Ramos (cell line): ENCODE measurements around the gene BSN.

Experiments
- in situ Hi-C: fragments of 300-500 bp; cut with MboI; formaldehyde crosslinking; loops from one replicate; pipeline ENCODE4 v1.14.3; 2022; ENCODE audit warnings: low sequenced_read_pairs; ENCODE audit not compliant: unreplicated experiment

The BSN gene

GRCh38 chr3:49652218-49652902, 98.1 kb downstream of the BSN start:
- in situ Hi-C loops: no loop called here

GRCh38 chr3:49652903-49653415, 98.7 kb downstream of the BSN start:
- in situ Hi-C loops: no loop called here

GRCh38 chr3:49653621-49654020, 99.3 kb downstream of the BSN start:
- in situ Hi-C loops: no loop called here

GRCh38 chr3:49654176-49654825, 100.0 kb downstream of the BSN start:
- in situ Hi-C loops: no loop called here

- in situ Hi-C loops: no loop called here
Observed at GRCh38 chr3:49654955-49655556, 100.8 kb downstream of the BSN start.

- in situ Hi-C loops: no loop called here
Observed at GRCh38 chr3:49655731-49656285, 101.5 kb downstream of the BSN start.

- in situ Hi-C loops: no loop called here
Observed at GRCh38 chr3:49656541-49657112, 102.3 kb downstream of the BSN start.

- in situ Hi-C loops: no loop called here
Observed at GRCh38 chr3:49657208-49657915, 103.1 kb downstream of the BSN start.

- in situ Hi-C loops: no loop called here
Observed at GRCh38 chr3:49658711-49659110, 104.4 kb downstream of the BSN start.

GRCh38 chr3:49659756-49660155, 105.5 kb downstream of the BSN start:
- in situ Hi-C loops: no loop called here

- in situ Hi-C loops: no loop called here
Observed at GRCh38 chr3:49661281-49661680, 107.0 kb downstream of the BSN start.

GRCh38 chr3:49662021-49662420, 107.7 kb downstream of the BSN start:
- in situ Hi-C loops: no loop called here

- in situ Hi-C loops: no loop called here
Observed at GRCh38 chr3:49662720-49663413, 108.6 kb downstream of the BSN start.

GRCh38 chr3:49663831-49664230, 109.6 kb downstream of the BSN start:
- in situ Hi-C loops: no loop called here

GRCh38 chr3:49664300-49664699, 110.0 kb downstream of the BSN start:
- in situ Hi-C loops: no loop called here

- in situ Hi-C loops: no loop called here
Observed at GRCh38 chr3:49665822-49666519, 111.7 kb downstream of the BSN start.

GRCh38 chr3:49666592-49666991, 112.3 kb downstream of the BSN start:
- in situ Hi-C loops: no loop called here

GRCh38 chr3:49667701-49668413, 113.6 kb downstream of the BSN start:
- in situ Hi-C loops: no loop called here
